Right atrium auricular region (tissue), 2 donors: ENCODE measurements around the gene STK40. TPM values are rescaled to one million over a fixed set of nuclear protein-coding genes. Genes with fewer than 3 reads are reported as not detected.
A peak's percentile ranks its signal among the peaks of the same experiment; 100 is the strongest.

Source experiments
- DNase-seq: peaks from one replicate; pipeline ENCODE4 v3.0.0-alpha.2; 2019; ENCODE audit warnings: low spot score
- H3K27ac ChIP-seq, 2 donors: fragments of 200-600 bp; sonication (generic); 1 replicate in 1 of 2; 2 replicates in 1 of 2; pipeline ENCODE4 v1.5.1; 2016 to 2019
- H3K27me3 ChIP-seq, 2 donors: fragments of 200-600 bp; sonication (generic); one replicate each; pipeline versions ENCODE4 v1.5.1 to v1.6.0; 2017 to 2019
- H3K36me3 ChIP-seq: fragments of 200-600 bp; sonication (generic); one replicate; pipeline ENCODE4 v1.5.1; 2016
- H3K4me1 ChIP-seq, 2 donors: fragments of 200-600 bp; sonication (generic); one replicate each; pipeline versions ENCODE4 v1.5.1 to v1.6.0; 2017 to 2019
- H3K4me3 ChIP-seq, 2 donors: fragments of 200-600 bp; sonication (generic); 1 replicate in 1 of 2; 2 replicates in 1 of 2; pipeline ENCODE4 v1.5.1; 2017 to 2019; ENCODE audit warnings: mild to moderate bottlenecking in 1 of 2, moderate library complexity in 1 of 2
- H3K9me3 ChIP-seq, 2 donors: fragments of 200-600 bp; sonication (generic); one replicate each; pipeline ENCODE4 v1.5.1; 2019
- total RNA-seq, 2 donors: library from RNA; depleted of rRNA; stranded (reverse); fragments of >200 nt; gene quantifications; one replicate each; pipeline ENCODE4 v1.1.0, GENCODE V29; 2016
- TF ChIP-seq, protein P1 (sequence below), 2 donors: fragments of 200-600 bp; sonication (generic); IDR thresholded peaks; one replicate each; pipeline ENCODE4 v1.5.1; 2019; ENCODE audit warnings: antibody characterized with exemption in 2 of 2

The STK40 gene
- total RNA-seq, 2 donors from 2014 or later: 50.5 to 74.7 TPM

DNA sequence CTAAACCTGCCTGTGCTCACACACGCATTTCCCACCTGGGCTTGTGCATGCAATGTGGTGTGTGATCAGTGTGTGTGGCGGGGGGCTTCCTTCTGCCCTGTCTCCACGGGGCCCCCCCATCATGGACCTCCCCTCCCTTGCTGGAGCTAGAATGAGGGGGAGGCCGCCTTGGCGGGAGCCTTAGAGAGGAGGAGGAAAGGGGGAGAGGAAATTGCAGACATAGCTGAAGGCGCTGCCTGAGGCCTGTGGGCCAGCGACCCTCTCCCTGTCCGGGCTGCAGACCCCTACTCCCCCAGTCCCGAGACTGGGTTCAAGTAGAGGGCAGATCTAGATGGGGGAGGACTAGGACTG is 61.4 kb downstream of the STK40 start:
- peak overlapping the region; percentile 85 to 94 for H3K27ac ChIP-seq
- H3K36me3 ChIP-seq: no peaks in the 10 kb centered on the region
- DNase-seq: no peak
- no peaks in the 10 kb centered on the region for H3K27me3 ChIP-seq
- TF ChIP-seq, protein P1, sequence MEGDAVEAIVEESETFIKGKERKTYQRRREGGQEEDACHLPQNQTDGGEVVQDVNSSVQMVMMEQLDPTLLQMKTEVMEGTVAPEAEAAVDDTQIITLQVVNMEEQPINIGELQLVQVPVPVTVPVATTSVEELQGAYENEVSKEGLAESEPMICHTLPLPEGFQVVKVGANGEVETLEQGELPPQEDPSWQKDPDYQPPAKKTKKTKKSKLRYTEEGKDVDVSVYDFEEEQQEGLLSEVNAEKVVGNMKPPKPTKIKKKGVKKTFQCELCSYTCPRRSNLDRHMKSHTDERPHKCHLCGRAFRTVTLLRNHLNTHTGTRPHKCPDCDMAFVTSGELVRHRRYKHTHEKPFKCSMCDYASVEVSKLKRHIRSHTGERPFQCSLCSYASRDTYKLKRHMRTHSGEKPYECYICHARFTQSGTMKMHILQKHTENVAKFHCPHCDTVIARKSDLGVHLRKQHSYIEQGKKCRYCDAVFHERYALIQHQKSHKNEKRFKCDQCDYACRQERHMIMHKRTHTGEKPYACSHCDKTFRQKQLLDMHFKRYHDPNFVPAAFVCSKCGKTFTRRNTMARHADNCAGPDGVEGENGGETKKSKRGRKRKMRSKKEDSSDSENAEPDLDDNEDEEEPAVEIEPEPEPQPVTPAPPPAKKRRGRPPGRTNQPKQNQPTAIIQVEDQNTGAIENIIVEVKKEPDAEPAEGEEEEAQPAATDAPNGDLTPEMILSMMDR (IDR thresholded peaks at IDR 0.05): no peak
- H3K4me1 ChIP-seq: peaks cover 0 to 50% of the 10 kb centered on the region in 2 donors
- H3K4me3 ChIP-seq: peak overlapping the region in 1 of 2 donors; percentile 66
- H3K9me3 ChIP-seq: no peaks in the 10 kb centered on the region

DNA sequence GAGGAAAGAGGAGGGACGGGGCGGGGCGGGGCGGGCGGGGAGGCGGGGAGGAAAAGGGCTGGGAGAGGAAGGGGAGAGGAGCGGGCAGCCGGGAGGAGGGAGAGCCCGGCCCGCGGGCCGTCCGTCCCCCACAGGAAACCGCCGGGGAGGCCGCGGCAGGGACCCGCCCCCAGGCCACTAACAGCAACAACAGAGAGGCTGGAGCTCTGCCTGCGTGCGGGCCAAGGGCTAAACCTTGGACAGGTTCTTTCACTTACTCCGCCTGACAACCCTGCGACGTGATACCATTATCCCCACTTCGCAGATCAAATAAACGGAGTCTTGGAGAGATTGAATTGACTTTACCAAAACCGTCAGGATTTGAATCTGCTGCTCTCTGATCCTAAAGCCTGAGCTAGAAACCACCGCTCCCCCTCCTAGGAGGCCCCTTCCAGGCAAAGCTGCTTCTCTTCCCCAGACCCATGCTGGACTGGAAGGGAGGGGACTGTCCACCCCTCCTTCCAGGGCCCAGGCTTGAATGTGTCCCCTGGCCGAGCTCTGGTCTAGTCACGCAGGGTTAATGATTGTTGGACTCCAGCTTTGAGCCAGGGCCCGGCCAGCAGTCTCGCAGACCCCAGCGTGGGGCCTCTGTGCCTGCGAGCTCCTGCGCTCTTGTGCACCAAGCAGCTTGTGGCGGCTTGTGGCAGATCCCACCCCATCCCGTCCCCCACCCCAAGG is 61.9 kb downstream of the STK40 start, which contains the start of gene EVA1B:
Gene EVA1B, minus strand, starts transcription at position 10 of the 717 bp plus-strand sequence. CDS start 608 bp downstream, outside the sequence.
- peaks cover 0 to 45% of the 10 kb centered on the region in 2 donors for H3K4me1 ChIP-seq
- TF ChIP-seq, protein P1 (IDR thresholded peaks at IDR 0.05): no peak
- no peaks in the 10 kb centered on the region for H3K9me3 ChIP-seq
- peak within 1 kb of the TSS; percentile 66 to 74 for H3K4me3 ChIP-seq
- DNase-seq: peak; percentile 84
- peak within 1 kb of the TSS; percentile 85 to 94 for H3K27ac ChIP-seq
- no peaks in the 10 kb centered on the region for H3K36me3 ChIP-seq
- H3K27me3 ChIP-seq: no peaks in the 10 kb centered on the region

DNA sequence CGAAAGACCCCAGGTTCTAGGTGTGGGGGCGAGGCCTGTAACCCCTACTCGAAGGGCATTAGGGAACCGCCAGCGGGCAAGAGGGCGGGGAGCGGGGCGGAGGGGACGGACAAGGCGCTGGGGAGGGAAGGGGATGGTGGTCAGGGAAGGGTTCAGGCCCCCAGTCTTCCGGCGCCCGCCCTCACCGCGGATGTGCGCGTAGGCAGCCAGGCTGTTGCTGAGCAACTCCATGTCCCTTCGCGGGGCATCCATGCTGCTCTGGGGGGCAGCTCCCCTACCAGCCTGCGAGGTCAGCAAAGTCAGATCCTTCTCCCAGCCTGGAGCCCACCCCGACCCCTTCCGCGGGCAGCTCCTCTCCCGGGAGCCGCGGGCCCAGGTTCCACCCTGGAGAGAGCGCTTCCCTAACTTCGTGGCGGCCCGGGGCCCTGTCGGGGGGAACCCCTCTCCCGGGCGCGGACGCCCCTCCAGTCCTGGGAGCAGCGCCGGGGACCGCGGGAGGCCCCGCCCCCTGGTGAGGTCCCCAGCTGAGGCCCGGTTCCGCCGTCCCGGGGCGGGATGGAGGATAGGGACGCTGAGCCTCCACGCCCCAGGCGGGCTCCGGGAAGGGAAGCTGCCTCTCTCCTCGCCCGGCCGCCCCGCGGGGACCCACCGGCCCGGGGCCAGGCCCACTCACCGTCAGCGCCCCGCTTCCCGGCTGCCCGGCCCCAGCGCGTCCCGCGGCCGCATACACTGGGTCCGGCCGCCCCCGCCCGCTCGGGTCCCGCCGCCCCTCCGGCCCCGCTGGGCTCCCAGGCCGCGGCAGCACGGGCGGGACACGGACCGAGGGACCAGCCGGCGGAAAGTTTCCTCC is 62.7 kb downstream of the STK40 start:
- H3K4me1 ChIP-seq: peaks cover 0 to 40% of the 10 kb centered on the region in 2 donors
- TF ChIP-seq, protein P1 (IDR thresholded peaks at IDR 0.05): no peak
- H3K27me3 ChIP-seq: no peaks in the 10 kb centered on the region
- H3K9me3 ChIP-seq: no peaks in the 10 kb centered on the region
- peak overlapping the region; percentile 85 to 94 for H3K27ac ChIP-seq
- DNase-seq: peak; percentile 64
- H3K4me3 ChIP-seq: peak overlapping the region; percentile 66 to 74
- no peaks in the 10 kb centered on the region for H3K36me3 ChIP-seq

DNA sequence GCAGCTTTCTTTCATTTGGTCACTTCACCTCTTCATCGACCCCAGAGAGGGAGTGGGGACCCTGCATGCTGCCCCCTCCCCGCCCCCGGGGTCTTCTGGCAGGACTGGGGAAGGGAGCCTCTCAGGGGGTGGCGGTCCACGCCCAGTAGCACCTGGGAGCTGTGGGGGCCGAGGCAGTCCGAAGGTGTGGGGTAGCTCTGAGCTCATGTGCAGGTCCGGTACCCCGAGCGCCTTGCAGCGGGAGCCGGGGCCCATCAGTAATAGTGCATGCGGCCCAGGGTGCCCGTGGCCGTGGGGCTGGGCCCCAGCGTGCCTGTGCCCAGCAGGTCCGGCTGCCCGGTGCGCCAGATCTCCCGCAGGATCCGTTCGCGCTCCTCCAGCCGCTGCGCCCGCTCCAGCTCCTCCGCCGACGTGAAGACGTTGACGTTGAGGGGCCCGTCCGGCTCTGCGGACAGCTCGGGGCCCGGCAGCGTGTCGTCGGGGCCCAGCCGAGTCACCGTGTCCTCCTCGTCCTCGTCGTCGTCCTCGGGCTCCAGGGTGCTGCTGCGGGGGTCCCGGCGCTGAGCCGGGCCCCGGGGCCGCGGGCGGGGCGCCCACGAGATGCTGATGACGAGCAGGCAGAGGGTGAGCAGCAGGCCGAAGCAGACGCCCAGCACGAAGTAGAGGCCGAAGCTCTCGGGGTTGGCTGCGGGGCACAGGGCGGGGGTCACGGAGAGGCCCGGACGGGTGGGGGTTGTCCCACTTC is 63.5 kb downstream of the STK40 start:
- no peaks in the 10 kb centered on the region for H3K27me3 ChIP-seq
- TF ChIP-seq, protein P1 (IDR thresholded peaks at IDR 0.05): no peak

DNA sequence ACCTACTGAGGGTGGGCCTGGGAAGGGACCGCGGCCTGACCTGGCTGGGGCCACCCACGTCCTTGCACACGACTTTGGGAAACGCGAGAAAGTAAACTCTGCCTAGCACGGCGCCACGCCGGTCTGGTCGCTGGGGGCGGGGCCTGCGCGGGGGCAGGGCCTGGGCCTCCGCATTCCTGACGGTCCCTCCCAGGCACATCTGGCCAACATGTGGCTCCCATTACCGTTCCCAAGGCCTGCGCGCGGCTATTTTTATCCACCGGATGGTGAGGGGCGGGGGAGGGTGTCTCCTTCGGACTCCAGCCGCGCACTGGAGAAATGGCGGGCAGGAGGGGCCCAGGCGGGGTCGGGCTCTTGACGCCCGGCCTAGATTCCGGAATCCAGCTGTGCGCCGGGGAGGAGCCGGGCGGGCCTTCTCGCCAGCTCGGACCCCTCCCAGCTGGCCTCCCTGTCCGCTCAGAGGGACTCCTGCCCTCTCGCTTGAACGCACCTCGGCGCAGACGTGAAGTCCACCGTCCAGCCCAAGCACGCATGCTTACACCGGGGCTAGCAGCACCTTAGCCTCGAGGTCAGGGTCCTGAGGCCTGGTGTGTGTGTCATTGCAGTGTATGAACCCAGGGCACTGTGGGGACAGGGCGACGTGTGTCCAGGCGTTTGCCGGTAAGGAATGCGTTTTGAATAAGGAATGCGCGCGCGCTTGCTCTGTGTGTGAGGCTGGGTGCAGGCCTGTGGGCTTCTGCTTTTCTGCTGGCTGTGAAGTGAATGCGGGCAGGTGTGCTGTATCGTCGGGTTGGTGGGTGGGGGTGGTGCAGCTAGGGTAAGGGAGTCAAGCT is 64.4 kb downstream of the STK40 start:
- Histone ChIP-seq H3K27ac (peak overlapping the region; percentile 85 to 94), H3K4me1 (peaks cover 0 to 40% of the 10 kb centered on the region in 2 donors), H3K36me3 (no peaks in the 10 kb centered on the region), H3K4me3 (peak overlapping the region; percentile 33 to 66), H3K9me3 (no peaks in the 10 kb centered on the region), H3K27me3 (no peaks in the 10 kb centered on the region)
- TF ChIP-seq, protein P1 (IDR thresholded peaks at IDR 0.05): no peak
- DNase-seq: peak; percentile 75

More for the DNA sequence above, 63.5 kb downstream of the STK40 start:
- H3K4me1 ChIP-seq: peaks cover 0 to 40% of the 10 kb centered on the region in 2 donors
- no peaks in the 10 kb centered on the region for H3K9me3 ChIP-seq
- DNase-seq: no peak
- H3K27ac ChIP-seq: peak overlapping the region; percentile 85 to 94
- no peaks in the 10 kb centered on the region for H3K36me3 ChIP-seq
- peak overlapping the region; percentile 66 to 74 for H3K4me3 ChIP-seq
